Left renal cortex interstitium (tissue), 4 donors: Measurements from ENCODE around the gene TMEM176A. TPM values are rescaled to one million over a fixed set of nuclear protein-coding genes. Genes with fewer than 3 reads are reported as not detected.

ENCODE experiments used
- DNase-seq, 4 donors: peaks; one replicate each; pipeline ENCODE4 v3.0.0-alpha.2; 2013; ENCODE audit warnings: low read depth in 4 of 4, low spot score in 2 of 4, missing footprints in 1 of 4
- polyA plus RNA-seq, 4 donors: library from polyadenylated mRNA; unstranded; fragments of 120-200 nt; gene quantifications; one replicate each; pipeline ENCODE4 v1.2.1, GENCODE V29; 2013; ENCODE audit not compliant: insufficient read length in 4 of 4

The TMEM176A gene
- polyA plus RNA-seq, 4 donors = 74.3 to 122 (median 96.8) TPM

DNA sequence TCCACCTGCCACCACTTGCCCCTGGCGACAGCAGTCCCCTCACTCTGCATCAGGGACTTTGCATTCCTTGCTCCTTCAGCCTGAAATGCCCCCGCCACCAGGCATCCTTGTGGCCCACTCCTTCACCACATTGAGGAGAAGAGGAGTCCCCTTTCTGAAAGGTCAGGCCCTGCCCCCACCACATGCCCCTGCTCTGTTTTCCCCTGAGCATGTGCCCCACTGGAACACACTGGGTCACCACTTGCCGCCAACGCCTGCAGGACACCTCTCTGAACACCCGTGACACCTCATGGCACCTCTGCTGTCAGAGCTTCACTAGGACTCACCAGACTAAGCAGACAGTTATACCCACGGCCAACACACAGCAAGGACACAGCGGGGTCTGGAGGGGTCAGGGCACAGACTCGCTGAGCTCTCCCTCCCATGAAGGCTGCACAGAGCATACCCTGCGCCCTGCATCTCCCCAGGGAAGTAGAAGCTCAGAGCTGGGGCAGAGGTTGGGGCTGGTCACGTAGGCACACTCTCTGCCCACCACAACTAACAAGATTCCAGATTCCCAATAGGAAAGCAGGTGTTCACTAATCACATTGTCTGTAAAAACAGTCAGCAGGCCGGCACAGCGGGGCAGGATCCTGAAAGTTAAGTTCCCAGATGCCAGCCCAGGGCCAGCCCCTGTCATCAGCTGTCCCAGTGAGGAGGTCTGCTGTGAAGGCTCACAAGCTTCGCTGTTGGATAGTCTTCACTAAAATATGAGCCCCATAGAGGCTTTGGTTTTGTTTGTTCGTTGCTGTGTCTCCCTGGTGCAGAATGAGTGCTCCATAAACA, 45.9 kb downstream of the TMEM176A start:
- no peak for DNase-seq

DNA sequence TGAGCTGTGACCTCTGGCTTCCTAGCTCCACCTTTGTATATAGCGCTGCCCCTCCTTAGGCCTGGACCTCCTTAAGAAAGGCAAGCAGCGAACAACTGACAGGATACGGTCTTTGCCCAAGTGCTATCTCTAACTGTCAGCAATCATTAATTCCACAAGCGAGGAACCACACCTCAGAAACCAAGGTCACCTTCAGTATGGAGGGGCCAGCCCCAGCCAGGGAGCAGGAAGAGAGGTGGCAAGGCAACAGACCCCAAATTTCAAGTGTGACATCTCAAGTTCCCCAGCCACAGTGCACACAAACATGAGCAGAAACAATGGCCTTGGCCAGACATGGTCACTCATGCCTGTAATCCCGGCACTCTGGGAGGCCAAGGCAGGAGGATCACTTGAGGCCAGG, 47.0 kb downstream of the TMEM176A start:
- DNase-seq = no peak

DNA sequence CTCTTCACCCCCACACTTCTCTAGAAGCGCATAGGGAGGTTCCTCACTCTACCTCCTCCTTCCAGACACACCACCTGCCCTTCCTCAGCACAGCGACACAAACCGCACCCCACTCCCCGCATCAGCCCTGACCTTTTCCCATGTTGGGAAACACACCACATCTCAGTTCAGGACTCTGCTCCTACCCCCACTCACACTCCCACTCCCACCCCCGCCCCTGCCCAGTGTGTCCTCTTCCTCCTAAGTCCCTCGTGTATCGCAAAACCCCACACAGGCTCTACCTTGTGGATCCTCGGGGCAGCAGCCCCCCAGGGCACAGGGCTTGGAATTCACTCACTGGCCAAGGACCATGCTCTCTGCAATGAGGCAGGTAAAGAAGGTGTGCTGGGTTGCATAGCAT, 47.5 kb downstream of the TMEM176A start:
- DNase-seq = no peak

DNA sequence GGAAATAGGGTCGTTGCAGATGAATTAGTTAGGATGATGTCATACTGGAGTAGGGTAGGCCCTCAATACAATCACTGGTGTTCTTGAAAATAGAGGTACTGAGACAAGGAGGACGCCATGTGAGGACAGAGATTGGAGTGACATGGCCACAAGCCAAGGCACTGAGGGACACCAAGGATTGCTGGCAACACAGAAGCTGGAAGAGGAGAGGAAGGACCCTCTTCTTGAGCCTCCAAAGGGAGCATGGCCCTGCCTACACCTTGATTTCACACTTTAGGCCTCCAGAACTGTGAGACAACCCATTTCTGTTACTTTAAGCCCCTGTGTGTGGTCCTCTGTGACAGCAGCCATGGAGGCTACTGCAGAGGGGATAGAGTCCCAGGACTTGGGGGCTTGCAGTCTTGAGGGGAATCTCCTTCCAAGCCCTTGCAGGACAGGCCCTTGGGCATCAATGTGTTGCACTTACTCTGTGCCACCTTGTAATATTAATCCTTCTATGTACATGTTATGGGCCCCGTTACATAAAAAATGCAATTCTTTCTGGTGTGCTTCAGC, 48.1 kb downstream of the TMEM176A start:
- DNase-seq = no peak

DNA sequence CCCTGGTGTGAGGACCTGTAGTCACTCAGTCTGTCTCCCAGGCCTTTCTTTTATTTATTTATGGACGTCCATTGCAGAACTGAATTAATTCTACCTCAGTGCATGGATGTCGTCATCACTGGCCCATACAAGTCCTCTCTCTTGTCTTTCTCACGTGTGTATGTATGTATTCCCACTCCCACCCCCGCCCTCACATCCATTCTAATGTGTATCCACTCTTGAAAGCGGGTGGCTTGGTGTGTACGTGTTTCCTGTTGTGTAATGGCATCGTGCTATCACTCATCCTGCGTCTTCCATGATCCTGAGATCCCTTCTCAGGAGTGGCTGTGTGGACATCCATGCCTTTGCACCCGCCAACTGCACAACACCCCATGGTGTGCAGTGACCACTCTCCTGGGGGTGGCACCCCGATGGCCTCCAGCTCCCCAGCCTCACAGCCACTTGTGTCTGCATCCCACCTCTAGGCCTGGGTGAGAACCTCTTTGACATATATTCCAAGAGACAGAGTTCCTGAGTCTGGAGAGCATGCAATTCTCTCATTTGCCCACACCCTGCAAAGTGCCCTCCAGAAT, 48.7 kb downstream of the TMEM176A start:
- DNase-seq = no peak

DNA sequence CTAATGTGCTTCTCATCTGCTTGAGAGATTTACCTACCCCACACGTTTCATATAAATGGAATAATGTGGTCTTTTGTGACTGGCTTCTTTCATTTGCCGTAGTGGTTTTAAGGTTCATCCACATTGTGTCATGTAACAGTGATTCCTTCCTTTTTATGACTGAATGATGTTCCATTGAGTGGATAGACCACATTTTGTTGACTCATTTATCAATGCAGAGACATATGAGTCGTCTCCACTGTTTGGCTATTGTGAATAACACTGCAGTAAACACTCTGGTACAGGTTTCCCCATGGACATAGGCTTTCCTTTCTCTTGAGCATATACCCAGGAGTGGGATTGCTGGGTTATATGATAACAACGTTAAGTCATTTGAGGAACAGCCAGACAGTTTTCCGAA, 49.7 kb downstream of the TMEM176A start:
- DNase-seq = no peak

DNA sequence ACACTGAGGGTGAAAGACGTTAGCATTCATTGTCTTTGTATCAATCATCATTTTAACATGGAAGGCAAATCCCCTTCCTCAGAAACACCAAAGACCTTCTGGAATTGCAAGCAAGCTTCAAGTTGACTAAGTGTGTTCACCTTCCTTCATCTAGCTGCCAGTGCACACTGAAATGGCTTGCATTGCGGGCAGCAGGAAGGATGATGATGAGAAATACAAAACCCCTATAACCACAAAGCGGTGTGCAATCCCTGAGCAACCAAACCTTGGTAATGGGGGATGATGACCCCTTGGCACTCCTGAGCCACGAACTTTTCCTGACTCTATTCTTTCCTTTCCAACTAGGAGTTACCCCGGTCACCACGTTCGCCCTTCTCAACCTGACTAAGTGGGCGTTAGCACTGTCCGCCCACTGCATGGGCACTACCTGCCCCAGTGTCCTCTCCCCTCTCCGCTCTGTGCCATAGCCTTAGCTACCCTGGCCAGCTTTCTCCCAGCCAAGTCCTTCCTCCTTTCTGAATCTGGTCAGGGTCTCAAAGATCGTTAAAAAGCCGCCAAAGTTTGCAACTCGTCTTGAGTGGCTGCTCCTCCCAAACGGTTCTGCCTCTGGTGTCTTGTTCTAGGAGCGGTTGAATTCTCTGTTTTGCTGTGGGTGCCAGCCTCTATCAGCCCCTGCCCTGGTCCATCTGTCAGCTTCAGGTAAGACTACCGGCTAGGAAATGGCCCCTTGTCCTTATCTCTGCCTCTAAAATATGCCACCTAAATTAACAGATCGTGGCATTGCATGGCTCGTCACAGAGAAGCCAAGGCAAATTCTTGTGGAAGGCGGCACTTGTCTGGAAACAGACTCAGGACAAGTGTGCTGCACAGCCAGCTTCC, 51.2 kb downstream of the TMEM176A start:
- DNase-seq = no peak

DNA sequence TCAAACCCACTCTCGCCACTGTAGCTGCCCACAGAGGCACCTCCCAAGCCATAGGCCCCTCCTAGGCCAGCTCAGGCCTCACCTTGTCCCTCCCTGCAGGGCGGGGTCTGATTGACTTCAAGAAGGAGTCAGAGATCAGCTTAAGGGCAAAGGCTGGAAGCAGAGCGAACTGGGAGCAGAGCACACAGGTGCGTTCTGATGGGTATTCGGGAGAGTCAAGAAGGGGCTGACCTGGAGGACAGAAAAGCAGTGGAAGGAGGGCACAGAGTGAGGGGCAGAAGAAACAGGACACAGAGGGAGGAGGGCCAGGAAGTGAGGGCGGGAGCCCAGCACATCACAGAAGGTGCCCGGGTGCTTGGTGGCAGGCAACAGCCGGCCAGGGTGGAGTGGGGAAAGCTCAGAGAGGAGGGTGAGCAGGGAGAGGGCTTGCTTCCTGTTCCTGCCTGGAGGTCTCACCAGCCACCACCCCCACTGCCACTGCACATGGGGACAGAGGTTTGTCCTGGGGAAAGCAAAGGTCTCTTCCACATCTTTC, 51.9 kb downstream of the TMEM176A start, which contains the start of gene AOC1:
AOC1 (plus strand) TSS at position 147 of the 535 bp plus-strand sequence. CDS start 3,954 bp downstream, outside the sequence.
- DNase-seq = no peak

DNA sequence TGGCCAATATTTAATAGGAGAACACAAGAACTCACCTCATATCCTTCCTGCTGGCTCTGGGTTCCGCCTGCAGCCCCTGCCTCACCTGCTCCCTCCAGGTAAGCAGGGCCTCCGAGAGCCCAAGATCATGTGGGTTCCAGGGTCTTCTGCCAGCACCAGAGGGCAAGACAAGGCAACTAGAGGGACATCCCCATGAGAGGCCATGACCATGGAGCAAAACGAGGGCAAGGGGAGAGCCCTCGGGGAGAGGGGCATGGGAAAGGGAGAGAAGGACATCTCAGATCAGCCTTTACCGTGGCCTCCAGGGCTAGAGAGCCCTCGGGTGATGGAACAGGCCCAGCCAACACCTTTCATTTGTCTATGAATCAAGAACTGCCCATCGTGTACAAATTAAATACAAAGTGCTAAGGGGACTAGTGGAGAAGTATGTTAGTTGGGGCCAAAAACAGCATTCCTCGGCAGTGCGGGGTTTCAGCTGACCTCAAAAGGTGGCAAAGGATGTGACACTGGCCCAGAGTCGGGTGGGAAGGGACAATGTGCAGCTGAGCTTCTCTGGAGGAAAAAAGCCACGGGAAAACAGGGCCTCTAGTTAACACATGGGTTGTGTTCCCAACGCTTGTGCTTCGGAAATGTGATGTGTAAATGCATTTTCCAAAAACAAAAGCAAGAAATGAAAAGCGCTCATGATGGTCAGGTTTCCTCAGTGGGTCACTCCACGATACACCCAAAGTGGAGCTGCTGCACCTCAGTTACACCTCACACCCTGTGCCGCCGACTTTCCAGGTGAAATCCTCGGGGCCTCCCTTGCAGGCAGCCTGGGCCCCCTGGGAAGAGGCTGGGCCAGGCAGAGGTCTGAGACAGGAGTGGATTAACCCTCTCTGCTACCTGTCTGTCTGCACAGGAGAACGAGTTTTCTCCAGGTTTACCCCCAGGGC, 53.8 kb downstream of the TMEM176A start:
- no peak for DNase-seq

Other genes with a start within 250 kb of the TMEM176A start
- gene GIMAP4, start 233.4 kb upstream of the TMEM176A start, polyA plus RNA-seq = 10 to 100 TPM; 20.0 to 28.3 (median 22.8) TPM
- gene GIMAP6, start 168.4 kb upstream of the TMEM176A start, polyA plus RNA-seq = 10 to 100 TPM; 13.1 to 17.6 (median 15.6) TPM
- 10 to 100 TPM in 1 of 4 donors, 1 to 10 TPM in 3; 7.4 to 10.1 (median 8.1) TPM for gene GIMAP2, start 115.1 kb upstream of the TMEM176A start, polyA plus RNA-seq
- gene GIMAP1, start 84.2 kb upstream of the TMEM176A start, polyA plus RNA-seq = 1 to 10 TPM; 2.0 to 3.0 (median 2.9) TPM
- 1 to 10 TPM; 3.2 to 6.6 (median 5.0) TPM for gene GIMAP5, start 63.4 kb upstream of the TMEM176A start, polyA plus RNA-seq
- 100 to 1,000 TPM in 1 of 4 donors, 10 to 100 TPM in 3; 68.3 to 103 (median 85.6) TPM for gene TMEM176B, start 405 bp upstream of the TMEM176A start, polyA plus RNA-seq
- gene AOC1, start 51.7 kb downstream of the TMEM176A start, polyA plus RNA-seq = 100 to 1,000 TPM in 1 of 4 donors, 10 to 100 TPM in 3; 23.9 to 102 (median 75.6) TPM
- gene KCNH2, start 177.6 kb downstream of the TMEM176A start, polyA plus RNA-seq = 10 to 100 TPM; 15.4 to 23.2 (median 20.1) TPM
- 10 to 100 TPM in 3 of 4 donors, 1 to 10 TPM in 1; 9.5 to 15.3 (median 12.9) TPM for gene NOS3, start 190.2 kb downstream of the TMEM176A start, polyA plus RNA-seq
- 1 to 10 TPM; 2.0 to 3.3 (median 2.5) TPM for gene ATG9B, start 223.7 kb downstream of the TMEM176A start, polyA plus RNA-seq
- gene ABCB8, start 227.7 kb downstream of the TMEM176A start, polyA plus RNA-seq = 10 to 100 TPM; 15.5 to 34.4 (median 27.2) TPM
- gene ASIC3, start 247.8 kb downstream of the TMEM176A start, polyA plus RNA-seq = 1 to 10 TPM in 3 of 4 donors, under 1 TPM in 1; 0.83 to 3.8 (median 2.5) TPM